NCI-H1436 (cell line): ENCODE measurements around the gene LONRF3.

ENCODE experiments used
- DNase-seq: peaks from one replicate; lab custom pipeline; 2025; lab: John Stamatoyannopoulos, UW

The LONRF3 gene

GRCh38 chrX:118974088-118974907 lies at the start of gene LONRF3:
LONRF3 (plus strand) TSS chrX:118974618; CDS start chrX:118974781, 163 bp downstream.
- DNase-seq: no peak

- no peak for DNase-seq
Observed at GRCh38 chrX:118928151-118928550, 46.3 kb upstream of the LONRF3 start.

GRCh38 chrX:118935352-118935751 lies 39.1 kb upstream of the LONRF3 start:
- DNase-seq: no peak

- no peak for DNase-seq
Observed at GRCh38 chrX:118941147-118941546, 33.3 kb upstream of the LONRF3 start.

- DNase-seq: no peak
Observed at GRCh38 chrX:118943102-118943501, 31.3 kb upstream of the LONRF3 start.

- no peak for DNase-seq
Observed at GRCh38 chrX:118945921-118946320, 28.5 kb upstream of the LONRF3 start.

GRCh38 chrX:118948270-118948669 lies 26.1 kb upstream of the LONRF3 start:
- no peak for DNase-seq

- DNase-seq: no peak
Observed at GRCh38 chrX:118961866-118962560, 12.4 kb upstream of the LONRF3 start.

GRCh38 chrX:118963159-118963558 lies 11.3 kb upstream of the LONRF3 start:
- DNase-seq: no peak

GRCh38 chrX:118964252-118964651 lies 10.2 kb upstream of the LONRF3 start:
- no peak for DNase-seq

- DNase-seq: no peak
Observed at GRCh38 chrX:118965395-118965794, 9.0 kb upstream of the LONRF3 start.

GRCh38 chrX:118968031-118968430 lies 6.4 kb upstream of the LONRF3 start:
- no peak for DNase-seq

GRCh38 chrX:118971552-118971951 lies 2.9 kb upstream of the LONRF3 start:
- DNase-seq: no peak

GRCh38 chrX:118973389-118974087 lies 880 bp upstream of the LONRF3 start:
- DNase-seq: no peak

- DNase-seq: peak; percentile 49
Observed at GRCh38 chrX:118974908-118975671, 672 bp downstream of the LONRF3 start.

GRCh38 chrX:118975831-118976598 lies 1.6 kb downstream of the LONRF3 start:
- DNase-seq: no peak

GRCh38 chrX:118976599-118977340 lies 2.4 kb downstream of the LONRF3 start:
- no peak for DNase-seq

GRCh38 chrX:118977424-118977823 lies 3.0 kb downstream of the LONRF3 start:
- DNase-seq: no peak

GRCh38 chrX:118978451-118978850 lies 4.0 kb downstream of the LONRF3 start:
- no peak for DNase-seq

- no peak for DNase-seq
Observed at GRCh38 chrX:118980761-118981160, 6.3 kb downstream of the LONRF3 start.

- DNase-seq: no peak
Observed at GRCh38 chrX:118983513-118983912, 9.1 kb downstream of the LONRF3 start.
